H1 (cell line): ENCODE measurements around the gene GOLGA3. TPM values are rescaled to one million over a fixed set of nuclear protein-coding genes. Genes with fewer than 3 reads are reported as not detected.

Experiments
- CTCF ChIA-PET: fragments of 300-600 bp; sonication (Branson Sonifier 250); formaldehyde crosslinking; loops from one replicate; lab custom pipeline; 2021; ENCODE audit not compliant: partially characterized antibody; lab: Charles Lee
- POLR2A ChIA-PET: fragments of 300-600 bp; sonication (Branson Sonifier 250); formaldehyde crosslinking; loops from one replicate; lab custom pipeline; 2021; ENCODE audit warnings: inconsistent platforms; ENCODE audit not compliant: partially characterized antibody; lab: Charles Lee
- DNase-seq, 2 experiments: peaks; one replicate each; pipeline versions ENCODE4 v3.0.0 to v3.0.0-alpha.2; 2010 to 2022; ENCODE audit warnings: low spot score in 2 of 2, low read depth in 1 of 2, mixed read lengths in 1 of 2
- FAIRE-seq: peaks from 2 replicates; lab custom pipeline; 2011; peaks lifted over from hg19 to GRCh38; lab: Jason Lieb, UNC
- H2AFZ ChIP-seq: 2 replicates; pipeline ENCODE4 v1.8.1; 2012; ENCODE audit warnings: low read length, inconsistent platforms
- H2AK5ac ChIP-seq: 2 replicates; pipeline ENCODE4 v1.6.1; 2013; ENCODE audit warnings: low read depth, low read length
- H2BK120ac ChIP-seq: replicated peaks from 2 replicates; pipeline ENCODE3; 2013; ENCODE audit warnings: low read depth, low read length, inconsistent platforms
- H2BK12ac ChIP-seq: 2 replicates; pipeline ENCODE4 v1.6.1; 2013; ENCODE audit warnings: low read depth, low read length
- H2BK15ac ChIP-seq: 2 replicates; pipeline ENCODE4 v1.6.1; 2013; ENCODE audit warnings: low read length
- H2BK20ac ChIP-seq: 2 replicates; pipeline ENCODE4 v1.6.1; 2013; ENCODE audit warnings: low read length
- H2BK5ac ChIP-seq: 2 replicates; pipeline ENCODE4 v1.6.1; 2013; ENCODE audit warnings: low read depth, low read length
- H3K14ac ChIP-seq: 2 replicates; pipeline ENCODE4 v1.6.1; 2013; ENCODE audit warnings: inconsistent platforms; ENCODE audit not compliant: insufficient read length
- H3K18ac ChIP-seq: 2 replicates; pipeline ENCODE4 v1.6.1; 2013; ENCODE audit warnings: low read length; ENCODE audit errors: extremely low read depth
- H3K23ac ChIP-seq: 2 replicates; pipeline ENCODE4 v1.6.1; 2013; ENCODE audit warnings: inconsistent platforms; ENCODE audit not compliant: insufficient read length
- H3K23me2 ChIP-seq: 2 replicates; pipeline ENCODE4 v1.6.1; 2013; ENCODE audit warnings: low read depth, low read length
- H3K27ac ChIP-seq: 2 replicates; pipeline ENCODE4 v1.6.1; 2011; ENCODE audit warnings: low read depth, low read length, inconsistent platforms
- H3K27me3 ChIP-seq, 4 experiments: replicated peaks in 1 of 4; 1 replicate in 1 of 4; 2 replicates in 3 of 4; pipeline versions ENCODE4 v1.6.1 to v1.8.1; 2011 to 2013; ENCODE audit warnings: low read length in 3 of 4, mild to moderate bottlenecking in 3 of 4, inconsistent platforms in 2 of 4, mixed read lengths in 2 of 4, moderate library complexity in 1 of 4; ENCODE audit not compliant: control insufficient read depth in 3 of 4, insufficient read depth in 3 of 4; ENCODE audit errors: extremely low read depth in 1 of 4
- H3K36me3 ChIP-seq, 4 experiments: 2 replicates each; pipeline versions ENCODE4 v1.6.1 to v1.8.1; 2011 to 2013; ENCODE audit warnings: mild to moderate bottlenecking in 4 of 4, low read length in 3 of 4, moderate library complexity in 2 of 4, control low read depth in 1 of 4, inconsistent platforms in 1 of 4; ENCODE audit not compliant: insufficient read depth in 4 of 4, control insufficient read depth in 2 of 4
- H3K4ac ChIP-seq: replicated peaks from 2 replicates; pipeline ENCODE3; 2013; ENCODE audit warnings: low read length, low read depth, mixed read lengths, inconsistent platforms; ENCODE audit not compliant: insufficient read length
- H3K4me1 ChIP-seq, 4 experiments: replicated peaks in 1 of 4; 1 replicate in 1 of 4; 2 replicates in 3 of 4; pipeline versions ENCODE4 v1.6.1 to v1.8.1; 2011 to 2013; ENCODE audit warnings: low read length in 3 of 4, inconsistent platforms in 2 of 4, mixed read lengths in 1 of 4; ENCODE audit not compliant: insufficient read depth in 4 of 4, control insufficient read depth in 3 of 4
- H3K4me2 ChIP-seq, 2 experiments: 2 replicates each; pipeline versions ENCODE4 v1.6.1 to v1.8.1; 2011 to 2013; ENCODE audit warnings: low read depth in 2 of 2, low read length in 2 of 2, control low read depth in 1 of 2, inconsistent platforms in 1 of 2, mild to moderate bottlenecking in 1 of 2; ENCODE audit not compliant: insufficient read depth in 1 of 2
- H3K4me3 ChIP-seq, 4 experiments: fragments of 200-600, 300-600 bp in 1 of 4; sonication (generic), shearing (Covaris generic), sonication (Bioruptor Twin) in 1 of 4; 2 replicates each; pipeline versions ENCODE4 v1.5.1 to v1.8.1; 2011 to 2016; ENCODE audit warnings: low read length in 4 of 4, low read depth in 3 of 4, control low read depth in 2 of 4, inconsistent platforms in 2 of 4, mild to moderate bottlenecking in 2 of 4, mixed read lengths in 1 of 4, moderate library complexity in 1 of 4; ENCODE audit not compliant: insufficient read depth in 2 of 4; ENCODE audit errors: extremely low read depth in 1 of 4
- H3K56ac ChIP-seq: replicated peaks from 2 replicates; pipeline ENCODE3; 2013; ENCODE audit warnings: low read depth, mild to moderate bottlenecking, mixed read lengths, low read length, inconsistent platforms; ENCODE audit not compliant: insufficient read length
- H3K79me1 ChIP-seq: 2 replicates; pipeline ENCODE4 v1.6.1; 2013; ENCODE audit warnings: low read depth, low read length, control low read depth
- H3K79me2 ChIP-seq, 2 experiments: 2 replicates each; pipeline versions ENCODE4 v1.6.1 to v1.8.1; 2012 to 2013; ENCODE audit warnings: low read length in 2 of 2, mild to moderate bottlenecking in 2 of 2, inconsistent platforms in 1 of 2; ENCODE audit not compliant: insufficient read depth in 2 of 2, control insufficient read depth in 1 of 2
- H3K9ac ChIP-seq, 4 experiments: replicated peaks in 1 of 4; 1 replicate in 1 of 4; 2 replicates in 3 of 4; pipeline versions ENCODE4 v1.6.1 to v1.8.1; 2011 to 2013; ENCODE audit warnings: low read depth in 3 of 4, low read length in 3 of 4, control low read depth in 2 of 4, mild to moderate bottlenecking in 2 of 4, moderate library complexity in 2 of 4, inconsistent platforms in 1 of 4; ENCODE audit errors: extremely low read depth in 1 of 4
- H3K9me3 ChIP-seq, 2 experiments: 2 replicates each; pipeline versions ENCODE4 v1.6.1 to v1.8.1; 2012 to 2013; ENCODE audit warnings: mild to moderate bottlenecking in 2 of 2, moderate library complexity in 2 of 2, control low read depth in 1 of 2, inconsistent platforms in 1 of 2, low read depth in 1 of 2, low read length in 1 of 2, mixed read lengths in 1 of 2; ENCODE audit not compliant: insufficient read depth in 2 of 2
- H4K20me1 ChIP-seq, 2 experiments: replicated peaks in 1 of 2; 2 replicates each; pipeline versions ENCODE3 to v1.8.1; 2011 to 2013; ENCODE audit warnings: inconsistent platforms in 2 of 2, low read length in 2 of 2, mild to moderate bottlenecking in 1 of 2; ENCODE audit not compliant: insufficient read depth in 2 of 2, control insufficient read depth in 1 of 2
- H4K5ac ChIP-seq: 2 replicates; pipeline ENCODE4 v1.6.1; 2013; ENCODE audit warnings: low read length, low read depth, mixed read lengths, inconsistent platforms; ENCODE audit not compliant: insufficient read length
- H4K8ac ChIP-seq: 2 replicates; pipeline ENCODE4 v1.8.0; 2013; ENCODE audit warnings: mild to moderate bottlenecking, moderate library complexity, low read length, inconsistent platforms; ENCODE audit not compliant: insufficient read depth; ENCODE audit errors: extremely low read depth
- H4K91ac ChIP-seq: replicated peaks from 2 replicates; pipeline ENCODE3; 2013; ENCODE audit warnings: low read length, mixed read lengths, inconsistent platforms; ENCODE audit not compliant: insufficient read length
- KDM5A ChIP-seq: fragments of 200-600 bp; IDR thresholded peaks from 2 replicates; pipeline ENCODE4 v1.7.1; 2012; ENCODE audit warnings: mild to moderate bottlenecking, low read length, inconsistent platforms, mixed read lengths
- RBBP5 ChIP-seq: IDR thresholded peaks from 2 replicates; pipeline ENCODE4 v1.7.1; 2012; ENCODE audit warnings: low read depth, mild to moderate bottlenecking, inconsistent platforms, low read length, moderate library complexity, borderline replicate concordance
- SP2 ChIP-seq: IDR thresholded peaks from 2 replicates; pipeline ENCODE4 v1.6.1; 2012; ENCODE audit warnings: mild to moderate bottlenecking, low read length, inconsistent platforms
- WGBS, 2 experiments: shearing (Covaris generic) in 1 of 2; methylation state at CpG; one replicate each; pipeline versions ENCODE4 v1.1.6 to v1.1.7; 2013 to 2015; ENCODE audit warnings: low lambda C conversion rate in 2 of 2, mixed read lengths in 2 of 2, inconsistent platforms in 1 of 2, low coverage in 1 of 2, missing lambda C conversion rate in 1 of 2; ENCODE audit not compliant: insufficient replicate concordance in 2 of 2, insufficient coverage in 1 of 2, insufficient read length in 1 of 2; ENCODE audit errors: extremely low coverage in 1 of 2, missing lambda C conversion rate in 1 of 2; 5-methylcytosine and 5-hydroxymethylcytosine counted together
- polyA plus RNA-seq, 7 experiments: library from polyadenylated mRNA; depleted of rRNA in 3 of 7; stranded (reverse) in 5 of 7; unstranded in 2 of 7; fragments of >200 nt in 5 of 7; fragments of 200-250 nt in 2 of 7; gene quantifications; 1 replicate in 5 of 7; 2 replicates in 1 of 7; 4 replicates in 1 of 7; pipeline versions ENCODE4 v1.2.1 to v1.2.3, GENCODE V29; 2011 to 2013; ENCODE audit warnings: missing spikeins in 2 of 7, mixed read lengths in 2 of 7
- total RNA-seq: library from RNA; stranded (reverse); fragmentation: NEBNext Ultra II Directional; extraction: Animal tissue kit (Norgen Biotek cat#: 25700); gene quantifications from 2 replicates; pipeline ENCODE4 v1.2.1, GENCODE V29; 2021
- TF ChIP-seq, protein P1 (sequence below), 3 experiments: IDR thresholded peaks; 1 replicate in 2 of 3; 2 replicates in 1 of 3; pipeline versions ENCODE4 v1.5.1 to v1.6.1; 2011; ENCODE audit warnings: low read length in 3 of 3, mild to moderate bottlenecking in 3 of 3, inconsistent platforms in 2 of 3, low read depth in 1 of 3, moderate library complexity in 1 of 3; ENCODE audit not compliant: insufficient read depth in 1 of 3; ENCODE audit errors: control extremely low read depth in 1 of 3

The GOLGA3 gene
- total and polyA plus RNA-seq, 2 of the 8 experiments (the other 6 are each of a cell fraction or from before 2014, with no cell fraction given), result 6.4 to 33.1 TPM

DNA sequence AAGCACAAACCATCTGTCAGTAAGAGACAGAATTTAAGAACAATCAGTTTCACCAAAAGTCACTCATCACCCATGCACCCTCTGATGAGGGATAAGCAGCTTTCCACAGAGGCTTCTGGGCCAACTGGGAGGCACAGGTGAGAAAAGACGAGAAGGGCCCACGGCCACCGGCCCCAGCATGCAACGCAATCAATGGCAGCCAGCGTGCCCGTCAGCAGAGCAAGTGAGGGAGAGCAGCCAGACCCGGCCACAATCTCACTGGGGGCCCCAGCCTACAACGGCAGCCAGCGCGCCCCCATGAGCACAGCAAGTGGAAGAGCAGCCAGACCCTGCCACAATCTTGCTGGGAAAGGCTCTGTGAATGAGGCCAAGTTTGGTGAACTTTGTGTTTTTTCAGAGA, 80.3 kb downstream of the GOLGA3 start:
- Histone ChIP-seq H2AK5ac (no peak overlapping the region), H3K9me3 (no peaks in the 10 kb centered on the region), H3K23ac (no peak overlapping the region), H4K20me1 (peaks cover 4 to 21% of the 10 kb centered on the region in 2 experiments), H2BK120ac (no peak overlapping the region), H3K14ac (no peak overlapping the region), H4K5ac (no peak overlapping the region), H3K36me3 (peaks cover 37 to 79% (median 64%) of the 10 kb centered on the region in 4 experiments), H3K4me1 (no peaks in the 10 kb centered on the region), H3K27me3 (no peaks in the 10 kb centered on the region), H3K18ac (no peak overlapping the region), H4K8ac (no peak overlapping the region), H3K4me2 (no peak overlapping the region), H3K9ac (no peak overlapping the region), H3K4me3 (no peak overlapping the region), H4K91ac (no peak overlapping the region), H2BK20ac (no peak overlapping the region), H3K56ac (no peak overlapping the region), H2BK12ac (no peak overlapping the region), H3K4ac (no peak overlapping the region), H3K79me1 (peaks cover 5% of the 10 kb centered on the region), H3K79me2 (peaks cover 3 to 18% of the 10 kb centered on the region in 2 experiments; a peak in 2 of 4 replicates), H2BK5ac (no peak overlapping the region), H3K27ac (no peak overlapping the region), H2BK15ac (no peak overlapping the region), H2AFZ (no peak overlapping the region), H3K23me2 (no peaks in the 10 kb centered on the region)
- ChIA-PET CTCF (interaction anchor here (0.6 to 1.2 kb wide), 2 partner anchors 15 to 406 kb away, joined by 3 read pairs; no protein-coding TSS in a partner anchor), POLR2A (interaction anchor here (0.9 to 1.3 kb wide), 2 partner anchors 11 to 12 kb away, joined by 3 to 4 read pairs; no protein-coding TSS in a partner anchor)
- FAIRE-seq (no peak), DNase-seq (no peak)
- WGBS, 2 experiments, result 90% methylated on average over 10 of the region's 10 CpGs; no CpG with 5 or more reads in 1 of the 2 experiments
- TF ChIP-seq KDM5A (no peak), SP2 (no peak), RBBP5 (no peak)
- TF ChIP-seq, protein P1, sequence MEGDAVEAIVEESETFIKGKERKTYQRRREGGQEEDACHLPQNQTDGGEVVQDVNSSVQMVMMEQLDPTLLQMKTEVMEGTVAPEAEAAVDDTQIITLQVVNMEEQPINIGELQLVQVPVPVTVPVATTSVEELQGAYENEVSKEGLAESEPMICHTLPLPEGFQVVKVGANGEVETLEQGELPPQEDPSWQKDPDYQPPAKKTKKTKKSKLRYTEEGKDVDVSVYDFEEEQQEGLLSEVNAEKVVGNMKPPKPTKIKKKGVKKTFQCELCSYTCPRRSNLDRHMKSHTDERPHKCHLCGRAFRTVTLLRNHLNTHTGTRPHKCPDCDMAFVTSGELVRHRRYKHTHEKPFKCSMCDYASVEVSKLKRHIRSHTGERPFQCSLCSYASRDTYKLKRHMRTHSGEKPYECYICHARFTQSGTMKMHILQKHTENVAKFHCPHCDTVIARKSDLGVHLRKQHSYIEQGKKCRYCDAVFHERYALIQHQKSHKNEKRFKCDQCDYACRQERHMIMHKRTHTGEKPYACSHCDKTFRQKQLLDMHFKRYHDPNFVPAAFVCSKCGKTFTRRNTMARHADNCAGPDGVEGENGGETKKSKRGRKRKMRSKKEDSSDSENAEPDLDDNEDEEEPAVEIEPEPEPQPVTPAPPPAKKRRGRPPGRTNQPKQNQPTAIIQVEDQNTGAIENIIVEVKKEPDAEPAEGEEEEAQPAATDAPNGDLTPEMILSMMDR (IDR thresholded peaks at IDR 0.05; ENCODE audit: control extremely low read depth in 1 of 3, insufficient read depth in 1 of 3, low read depth in 1 of 3, low read length in 3 of 3), result peak in 2 of 3 experiments; percentile 13 to 27; a peak in 2 of 4 replicates
